ENCODE data around the gene VAC14.

GRCh38 chr16:70725912-70726828, 74.8 kb downstream of the VAC14 start:
- TF ChIP-seq POLR2A (IDR thresholded peaks at IDR 0.05) (no peak), EP300 (IDR thresholded peaks at IDR 0.05) (peak in 1 of 2 donors; percentile 63)
- TF ChIP-seq, protein P1, sequence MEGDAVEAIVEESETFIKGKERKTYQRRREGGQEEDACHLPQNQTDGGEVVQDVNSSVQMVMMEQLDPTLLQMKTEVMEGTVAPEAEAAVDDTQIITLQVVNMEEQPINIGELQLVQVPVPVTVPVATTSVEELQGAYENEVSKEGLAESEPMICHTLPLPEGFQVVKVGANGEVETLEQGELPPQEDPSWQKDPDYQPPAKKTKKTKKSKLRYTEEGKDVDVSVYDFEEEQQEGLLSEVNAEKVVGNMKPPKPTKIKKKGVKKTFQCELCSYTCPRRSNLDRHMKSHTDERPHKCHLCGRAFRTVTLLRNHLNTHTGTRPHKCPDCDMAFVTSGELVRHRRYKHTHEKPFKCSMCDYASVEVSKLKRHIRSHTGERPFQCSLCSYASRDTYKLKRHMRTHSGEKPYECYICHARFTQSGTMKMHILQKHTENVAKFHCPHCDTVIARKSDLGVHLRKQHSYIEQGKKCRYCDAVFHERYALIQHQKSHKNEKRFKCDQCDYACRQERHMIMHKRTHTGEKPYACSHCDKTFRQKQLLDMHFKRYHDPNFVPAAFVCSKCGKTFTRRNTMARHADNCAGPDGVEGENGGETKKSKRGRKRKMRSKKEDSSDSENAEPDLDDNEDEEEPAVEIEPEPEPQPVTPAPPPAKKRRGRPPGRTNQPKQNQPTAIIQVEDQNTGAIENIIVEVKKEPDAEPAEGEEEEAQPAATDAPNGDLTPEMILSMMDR (IDR thresholded peaks at IDR 0.05) = no peak
